ENCODE measurements around the gene DIPK1C.

The DIPK1C gene

GRCh38 chr18:74419761-74420160 lies 37.3 kb downstream of the DIPK1C start:
- Histone ChIP-seq H3K27ac (no peak overlapping the region), H3K36me3 (ENCODE audit: control insufficient read depth, insufficient read depth, low read length) (no peaks in the 10 kb centered on the region), H3K79me2 (no peaks in the 10 kb centered on the region), H3K9me3 (ENCODE audit: control insufficient read depth, low read length) (no peaks in the 10 kb centered on the region), H3K4me2 (ENCODE audit: low read length) (no peak overlapping the region), H2AFZ (no peak overlapping the region), H3K4me3 (ENCODE audit: low read depth, low read length) (no peak overlapping the region), H3K4me1 (no peaks in the 10 kb centered on the region), H3K9ac (no peak overlapping the region), H3K27me3 (ENCODE audit: control insufficient read depth, insufficient read depth, low read length) (no peaks in the 10 kb centered on the region)
- TF ChIP-seq, protein P1, sequence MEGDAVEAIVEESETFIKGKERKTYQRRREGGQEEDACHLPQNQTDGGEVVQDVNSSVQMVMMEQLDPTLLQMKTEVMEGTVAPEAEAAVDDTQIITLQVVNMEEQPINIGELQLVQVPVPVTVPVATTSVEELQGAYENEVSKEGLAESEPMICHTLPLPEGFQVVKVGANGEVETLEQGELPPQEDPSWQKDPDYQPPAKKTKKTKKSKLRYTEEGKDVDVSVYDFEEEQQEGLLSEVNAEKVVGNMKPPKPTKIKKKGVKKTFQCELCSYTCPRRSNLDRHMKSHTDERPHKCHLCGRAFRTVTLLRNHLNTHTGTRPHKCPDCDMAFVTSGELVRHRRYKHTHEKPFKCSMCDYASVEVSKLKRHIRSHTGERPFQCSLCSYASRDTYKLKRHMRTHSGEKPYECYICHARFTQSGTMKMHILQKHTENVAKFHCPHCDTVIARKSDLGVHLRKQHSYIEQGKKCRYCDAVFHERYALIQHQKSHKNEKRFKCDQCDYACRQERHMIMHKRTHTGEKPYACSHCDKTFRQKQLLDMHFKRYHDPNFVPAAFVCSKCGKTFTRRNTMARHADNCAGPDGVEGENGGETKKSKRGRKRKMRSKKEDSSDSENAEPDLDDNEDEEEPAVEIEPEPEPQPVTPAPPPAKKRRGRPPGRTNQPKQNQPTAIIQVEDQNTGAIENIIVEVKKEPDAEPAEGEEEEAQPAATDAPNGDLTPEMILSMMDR (IDR thresholded peaks at IDR 0.05) = no peak

GRCh38 chr18:74418023-74418422 lies 39.1 kb downstream of the DIPK1C start:
- no peak overlapping the region for H3K27ac ChIP-seq
- TF ChIP-seq, protein P1 (IDR thresholded peaks at IDR 0.05) = no peak
- H3K4me2 ChIP-seq (ENCODE audit: low read length) = no peak overlapping the region
- H3K4me3 ChIP-seq (ENCODE audit: low read depth, low read length) = no peak overlapping the region
- no peaks in the 10 kb centered on the region for H3K36me3 ChIP-seq (ENCODE audit: control insufficient read depth, insufficient read depth, low read length)
- H2AFZ ChIP-seq = no peak overlapping the region
- no peaks in the 10 kb centered on the region for H3K4me1 ChIP-seq
- no peak overlapping the region for H3K9ac ChIP-seq
- no peaks in the 10 kb centered on the region for H3K27me3 ChIP-seq (ENCODE audit: control insufficient read depth, insufficient read depth, low read length)
- no peaks in the 10 kb centered on the region for H3K79me2 ChIP-seq
- no peaks in the 10 kb centered on the region for H3K9me3 ChIP-seq (ENCODE audit: control insufficient read depth, low read length)

- Histone ChIP-seq H3K79me2 (no peaks in the 10 kb centered on the region), H3K27ac (no peak overlapping the region), H3K36me3 (ENCODE audit: control insufficient read depth, insufficient read depth, low read length) (no peaks in the 10 kb centered on the region), H3K4me1 (no peaks in the 10 kb centered on the region), H3K4me3 (ENCODE audit: low read depth, low read length) (no peak overlapping the region), H2AFZ (no peak overlapping the region), H3K27me3 (ENCODE audit: control insufficient read depth, insufficient read depth, low read length) (no peaks in the 10 kb centered on the region), H3K9ac (no peak overlapping the region), H3K4me2 (ENCODE audit: low read length) (no peak overlapping the region), H3K9me3 (ENCODE audit: control insufficient read depth, low read length) (no peaks in the 10 kb centered on the region)
- TF ChIP-seq, protein P1 (IDR thresholded peaks at IDR 0.05) = no peak
Observed at GRCh38 chr18:74416124-74416523, 41.0 kb downstream of the DIPK1C start.

GRCh38 chr18:74414953-74415515 lies 42.1 kb downstream of the DIPK1C start:
- H3K27ac ChIP-seq = no peak overlapping the region
- no peaks in the 10 kb centered on the region for H3K9me3 ChIP-seq (ENCODE audit: control insufficient read depth, low read length)
- H3K4me2 ChIP-seq (ENCODE audit: low read length) = no peak overlapping the region
- TF ChIP-seq, protein P1 (IDR thresholded peaks at IDR 0.05) = no peak
- H3K27me3 ChIP-seq (ENCODE audit: control insufficient read depth, insufficient read depth, low read length) = no peaks in the 10 kb centered on the region
- H2AFZ ChIP-seq = no peak overlapping the region
- no peak overlapping the region for H3K4me3 ChIP-seq (ENCODE audit: low read depth, low read length)
- no peaks in the 10 kb centered on the region for H3K36me3 ChIP-seq (ENCODE audit: control insufficient read depth, insufficient read depth, low read length)
- H3K4me1 ChIP-seq = no peaks in the 10 kb centered on the region
- no peak overlapping the region for H3K9ac ChIP-seq
- no peaks in the 10 kb centered on the region for H3K79me2 ChIP-seq

DNA sequence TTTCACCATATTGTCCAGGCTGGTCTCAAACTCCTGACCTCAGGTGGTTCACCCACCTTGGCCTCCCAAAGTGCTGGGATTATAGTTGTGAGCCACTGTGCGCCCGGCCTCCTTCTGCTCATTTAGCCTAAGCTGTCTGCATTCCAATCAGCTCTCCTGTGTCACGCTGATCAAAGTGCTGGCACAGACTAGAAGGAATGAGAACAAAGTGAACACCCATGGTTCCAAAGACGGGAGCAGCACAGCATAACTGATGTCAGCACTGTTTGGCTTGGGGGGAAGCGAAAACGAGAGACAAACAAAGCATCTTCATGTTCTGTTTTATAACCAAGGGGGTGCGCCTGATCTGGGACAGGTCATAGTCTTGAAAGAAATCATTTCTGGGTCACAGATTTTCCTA lies 43.3 kb downstream of the DIPK1C start:
- Histone ChIP-seq H3K27ac (no peak overlapping the region), H3K4me2 (ENCODE audit: low read length) (no peak overlapping the region), H3K9me3 (ENCODE audit: control insufficient read depth, low read length) (no peaks in the 10 kb centered on the region), H3K79me2 (no peaks in the 10 kb centered on the region), H3K27me3 (ENCODE audit: control insufficient read depth, insufficient read depth, low read length) (no peaks in the 10 kb centered on the region), H3K9ac (no peak overlapping the region), H3K36me3 (ENCODE audit: control insufficient read depth, insufficient read depth, low read length) (no peaks in the 10 kb centered on the region), H2AFZ (no peak overlapping the region), H3K4me1 (no peaks in the 10 kb centered on the region), H3K4me3 (ENCODE audit: low read depth, low read length) (no peak overlapping the region)
- TF ChIP-seq, protein P1 (IDR thresholded peaks at IDR 0.05) = no peak

Data from parathyroid adenoma (tissue), 2 donors.